K562 (cell line): Measurements from ENCODE around the gene CXCL6. TPM values are rescaled to one million over a fixed set of nuclear protein-coding genes. Genes with fewer than 3 reads are reported as not detected.

Experiments used
- CBX3 ChIP-seq, 2 experiments: IDR thresholded peaks; 1 replicate in 1 of 2; 2 replicates in 1 of 2; pipeline ENCODE4 v1.6.1; 2012; ENCODE audit warnings: inconsistent platforms in 2 of 2, low read length in 2 of 2, borderline replicate concordance in 1 of 2, control low read depth in 1 of 2
- E4F1 ChIP-seq: fragments of 250-450 bp; sonication (Bioruptor Pico); IDR thresholded peaks from 2 replicates; pipeline ENCODE4 v1.5.0; 2021; ENCODE audit warnings: mild to moderate bottlenecking, borderline replicate concordance
- KLF1 ChIP-seq: fragments of 450-650 bp; IDR thresholded peaks from 2 replicates; pipeline ENCODE4 v1.6.1; 2016; ENCODE audit warnings: missing genetic modification characterization, missing compliant biosample characterization
- NR1H2 ChIP-seq: sonication (generic); formaldehyde crosslinking; IDR thresholded peaks from 2 replicates; pipeline ENCODE4 v1.4.0; 2020; ENCODE audit warnings: mild to moderate bottlenecking, missing genetic modification reagents
- RCOR1 ChIP-seq, 2 experiments: IDR thresholded peaks; 2 replicates each; pipeline ENCODE4 v1.6.1; 2012; ENCODE audit warnings: low read depth in 2 of 2, low read length in 2 of 2, borderline replicate concordance in 1 of 2, improper control_type of control experiment in 1 of 2
- WHSC1 ChIP-seq: IDR thresholded peaks from one replicate; pipeline ENCODE4 v1.6.1; 2012; ENCODE audit warnings: low read length, control low read depth, inconsistent platforms
- polyA plus RNA-seq, 8 experiments: library from polyadenylated mRNA; depleted of rRNA in 4 of 8; stranded (reverse) in 5 of 8; unstranded in 3 of 8; fragments of >200 nt; fragmentation: Nextera tagmentation in 2 of 8; fragmentation: Illumina TruSeq in 1 of 8; extraction: Ambion mirVana in 2 of 8; extraction: Trizol in 1 of 8; gene quantifications; 2 replicates each; pipeline versions ENCODE4 v1.2.1 to v1.2.3, GENCODE V29; 2011 to 2014; ENCODE audit warnings: inconsistent platforms in 1 of 8, missing spikeins in 1 of 8
- total RNA-seq, 7 experiments: library from RNA; depleted of rRNA in 6 of 7; stranded (reverse); fragments of >200 nt in 6 of 7; fragmentation: Illumina TruSeq in 2 of 7; extraction: Trizol in 2 of 7; gene quantifications; 2 replicates each; pipeline versions ENCODE4 v1.2.1 to v1.2.3, GENCODE V29; 2011 to 2021; ENCODE audit warnings: low replicate concordance in 1 of 7
- TF ChIP-seq, protein P1 (sequence below): fragments of 450-650 bp; IDR thresholded peaks from 2 replicates; pipeline ENCODE4 v1.6.1; 2016

Gene CXCL6
- total and polyA plus RNA-seq, 9 of the 15 experiments (the other 6 are each of a cell fraction or from before 2014, with no cell fraction given), result not detected

GRCh38 chr4:73883306-73883705 is 46.8 kb downstream of the CXCL6 start (continued):
- TF ChIP-seq, protein P1, sequence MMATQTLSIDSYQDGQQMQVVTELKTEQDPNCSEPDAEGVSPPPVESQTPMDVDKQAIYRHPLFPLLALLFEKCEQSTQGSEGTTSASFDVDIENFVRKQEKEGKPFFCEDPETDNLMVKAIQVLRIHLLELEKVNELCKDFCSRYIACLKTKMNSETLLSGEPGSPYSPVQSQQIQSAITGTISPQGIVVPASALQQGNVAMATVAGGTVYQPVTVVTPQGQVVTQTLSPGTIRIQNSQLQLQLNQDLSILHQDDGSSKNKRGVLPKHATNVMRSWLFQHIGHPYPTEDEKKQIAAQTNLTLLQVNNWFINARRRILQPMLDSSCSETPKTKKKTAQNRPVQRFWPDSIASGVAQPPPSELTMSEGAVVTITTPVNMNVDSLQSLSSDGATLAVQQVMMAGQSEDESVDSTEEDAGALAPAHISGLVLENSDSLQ, result no peak
- TF ChIP-seq RCOR1 (IDR thresholded peaks at IDR 0.05; ENCODE audit: borderline replicate concordance in 1 of 2, low read depth in 2 of 2, low read length in 2 of 2) (no peak), NR1H2 (CRISPR knock-in tag) (no peak), E4F1 (CRISPR knock-in tag) (no peak), KLF1 (tag) (no peak), CBX3 (IDR thresholded peaks at IDR 0.05; ENCODE audit: borderline replicate concordance in 1 of 2, low read length in 2 of 2) (no peak), WHSC1 (no peak)
- TF ChIP-seq, all 486 proteins: peak for 0
